Measurements from ENCODE around the gene SIGMAR1. TPM values are rescaled to one million over a fixed set of nuclear protein-coding genes. Genes with fewer than 3 reads are reported as not detected.

The SIGMAR1 gene
- total RNA-seq, 6 donors from 2014 or later, result 26.7 to 52.9 (median 43.0) TPM

GRCh38 chr9:34629491-34629808 is 8.1 kb downstream of the SIGMAR1 start:
- Histone ChIP-seq H3K9me3 (no peaks in the 10 kb centered on the region), H3K27ac (no peak overlapping the region), H3K4me1 (peaks cover 9 to 18% (median 12%) of the 10 kb centered on the region in 4 donors), H3K4me3 (no peak overlapping the region), H3K27me3 (peaks cover 1 to 54% (median 20%) of the 10 kb centered on the region in 4 donors), H3K36me3 (no peaks in the 10 kb centered on the region)
- ATAC-seq (ENCODE audit: low FRiP score in 2 of 2), result no peak
- DNase-seq, result no peak
- TF ChIP-seq CTCF (IDR thresholded peaks at IDR 0.05) (no peak), POLR2AphosphoS5 (IDR thresholded peaks at IDR 0.05) (no peak), EP300 (IDR thresholded peaks at IDR 0.05) (no peak), POLR2A (IDR thresholded peaks at IDR 0.05) (no peak)
- 30 to 35% methylated on average over 4 to 5 of the region's 5 CpGs for WGBS, 2 donors

- no peaks in the 10 kb centered on the region for H3K36me3 ChIP-seq
- H3K27me3 ChIP-seq, result peaks cover 1 to 57% (median 23%) of the 10 kb centered on the region in 4 donors
- no peaks in the 10 kb centered on the region for H3K9me3 ChIP-seq
- DNase-seq, result peak in 1 of 2 donors; percentile 92
- peaks cover 9 to 21% (median 12%) of the 10 kb centered on the region in 4 donors for H3K4me1 ChIP-seq
- no peak within 1 kb of the TSS for H3K27ac ChIP-seq
- ATAC-seq (ENCODE audit: low FRiP score in 2 of 2), result peak in 1 of 2 donors; percentile 77
- TF ChIP-seq EP300 (IDR thresholded peaks at IDR 0.05) (no peak), CTCF (IDR thresholded peaks at IDR 0.05) (peak in 1 of 6 experiments; percentile 15)
- peak within 1 kb of the TSS in 3 of 4 donors; percentile 38 to 54 (median 44) for H3K4me3 ChIP-seq
- WGBS, 2 donors, result 0 to 3% methylated on average over 14 to 60 of the region's 69 CpGs
Measured at GRCh38 chr9:34628656-34629490, 8.7 kb downstream of the SIGMAR1 start, which contains the start of gene ARID3C. Gene ARID3C, minus strand, starts transcription at chr9:34629066. Its CDS starts 1,052 bp downstream, at chr9:34628014.

GRCh38 chr9:34627716-34628655 is 9.6 kb downstream of the SIGMAR1 start:
- WGBS, 2 donors, result 38 to 42% methylated on average over 15 to 16 of the region's 20 CpGs
- DNase-seq (no peak), ATAC-seq (ENCODE audit: low FRiP score in 2 of 2) (no peak)
- Histone ChIP-seq H3K27me3 (peaks cover 1 to 66% (median 32%) of the 10 kb centered on the region in 4 donors), H3K4me1 (peaks cover 17 to 29% (median 19%) of the 10 kb centered on the region in 4 donors), H3K27ac (no peak overlapping the region), H3K9me3 (no peaks in the 10 kb centered on the region), H3K36me3 (no peaks in the 10 kb centered on the region), H3K4me3 (peak overlapping the region in 2 of 4 donors; percentile 44 to 54)
- no peak for TF ChIP-seq EP300 (IDR thresholded peaks at IDR 0.05)
- no peak for TF ChIP-seq POLR2A (IDR thresholded peaks at IDR 0.05)
- TF ChIP-seq CTCF (IDR thresholded peaks at IDR 0.05), result no peak
- TF ChIP-seq POLR2AphosphoS5 (IDR thresholded peaks at IDR 0.05), result no peak

- TF ChIP-seq EP300 (IDR thresholded peaks at IDR 0.05) (no peak), CTCF (IDR thresholded peaks at IDR 0.05) (no peak), POLR2A (IDR thresholded peaks at IDR 0.05) (no peak), POLR2AphosphoS5 (IDR thresholded peaks at IDR 0.05) (no peak)
- peaks cover 19 to 29% (median 21%) of the 10 kb centered on the region in 4 donors for H3K4me1 ChIP-seq
- ATAC-seq (ENCODE audit: low FRiP score in 2 of 2) (no peak), DNase-seq (no peak)
- H3K36me3 ChIP-seq, result no peaks in the 10 kb centered on the region
- H3K27ac ChIP-seq, result no peak overlapping the region
- H3K27me3 ChIP-seq, result peaks cover 1 to 72% (median 31%) of the 10 kb centered on the region in 4 donors
- H3K9me3 ChIP-seq, result no peaks in the 10 kb centered on the region
- no peak overlapping the region for H3K4me3 ChIP-seq
- 67 to 76% methylated on average over 3 of the region's 3 CpGs for WGBS, 2 donors
Measured at GRCh38 chr9:34625186-34625486, 12.5 kb downstream of the SIGMAR1 start.

Data from upper lobe of left lung (tissue), 6 donors.